ENCODE results near the gene ROR2.
A peak's percentile ranks its signal among the peaks of the same experiment; 100 is the strongest.

The ROR2 gene

DNA sequence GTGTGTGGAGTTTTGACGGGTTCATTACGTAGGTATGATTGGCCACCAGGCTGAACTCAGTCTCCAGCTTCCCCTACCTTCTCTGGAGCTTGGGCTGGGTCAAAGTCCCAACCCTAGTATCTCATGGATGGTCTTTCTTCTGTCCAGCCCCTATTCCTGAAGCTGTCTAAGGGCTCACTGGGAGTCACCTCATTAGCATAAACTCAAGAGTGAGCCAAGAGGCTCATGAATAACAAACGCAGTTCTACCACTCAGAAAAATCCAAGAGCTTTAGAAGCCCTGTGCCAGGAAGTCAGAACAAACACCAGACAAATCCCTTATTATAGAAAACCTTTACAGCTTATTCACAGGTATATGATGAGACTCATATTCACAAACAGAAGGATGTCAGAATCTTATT is 346.1 kb downstream of the ROR2 start:
- no peak for DNase-seq

- DNase-seq: no peak
Observed at GRCh38 chr9:91599564-91599963, 350.5 kb downstream of the ROR2 start.

- DNase-seq: no peak
Observed at GRCh38 chr9:91591627-91592026, 358.4 kb downstream of the ROR2 start.

GRCh38 chr9:91589101-91589553 is 360.9 kb downstream of the ROR2 start:
- no peak for DNase-seq

- DNase-seq: no peak
Observed at GRCh38 chr9:91586282-91586681, 363.7 kb downstream of the ROR2 start.

DNA sequence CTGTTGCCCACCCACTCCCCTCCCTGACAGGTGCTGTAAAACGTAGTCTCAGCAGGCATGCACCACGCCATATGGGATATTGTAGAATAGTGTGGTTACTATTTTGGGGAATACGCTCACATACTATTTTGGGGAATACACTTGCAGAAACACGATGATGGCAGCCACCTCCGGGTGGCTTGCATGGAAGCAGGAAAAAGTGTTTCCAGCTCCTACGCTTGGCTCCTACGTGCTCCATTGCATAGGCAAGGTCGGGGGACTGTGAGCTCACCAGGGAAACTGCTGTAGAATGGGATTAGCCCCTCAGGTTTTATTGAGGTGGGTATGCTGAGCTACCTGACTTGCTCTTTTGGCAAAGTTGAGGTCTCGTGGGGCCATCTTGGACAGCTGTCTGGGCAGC is 366.1 kb downstream of the ROR2 start:
- DNase-seq: no peak

DNA sequence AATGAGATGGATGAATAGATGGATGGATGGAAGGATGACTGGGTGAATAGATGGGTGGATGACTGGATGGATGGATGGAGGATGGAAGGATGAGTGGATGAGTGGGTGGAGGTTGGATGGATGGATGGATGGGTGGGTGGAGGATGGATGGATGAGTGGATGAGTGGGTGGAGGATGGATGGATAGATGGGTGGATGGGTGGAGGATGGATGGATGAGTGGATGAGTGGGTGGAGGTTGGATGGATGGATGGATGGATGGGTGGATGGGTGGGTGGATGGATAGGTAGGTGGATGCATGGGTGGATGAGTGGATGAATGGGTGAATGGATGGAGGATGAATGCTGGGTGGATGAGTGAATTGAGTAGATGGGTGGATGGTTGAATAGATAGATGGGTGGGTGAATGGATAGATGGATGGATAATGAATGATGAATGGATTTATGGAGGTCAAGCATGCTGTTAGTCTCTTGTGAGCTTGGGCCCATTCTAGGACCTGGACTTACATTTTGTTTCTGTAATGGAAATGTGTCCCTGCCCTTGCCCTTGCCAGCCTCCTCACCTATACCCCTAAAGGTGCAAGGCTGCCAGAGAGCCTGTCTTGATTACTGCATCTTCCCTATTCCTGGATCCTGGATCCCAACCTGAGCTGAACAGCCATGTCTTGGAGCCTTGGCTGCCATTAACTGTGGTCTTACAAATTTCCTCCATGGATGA is 366.7 kb downstream of the ROR2 start:
- DNase-seq: no peak

GRCh38 chr9:91582181-91582580 is 367.8 kb downstream of the ROR2 start:
- no peak for DNase-seq

DNA sequence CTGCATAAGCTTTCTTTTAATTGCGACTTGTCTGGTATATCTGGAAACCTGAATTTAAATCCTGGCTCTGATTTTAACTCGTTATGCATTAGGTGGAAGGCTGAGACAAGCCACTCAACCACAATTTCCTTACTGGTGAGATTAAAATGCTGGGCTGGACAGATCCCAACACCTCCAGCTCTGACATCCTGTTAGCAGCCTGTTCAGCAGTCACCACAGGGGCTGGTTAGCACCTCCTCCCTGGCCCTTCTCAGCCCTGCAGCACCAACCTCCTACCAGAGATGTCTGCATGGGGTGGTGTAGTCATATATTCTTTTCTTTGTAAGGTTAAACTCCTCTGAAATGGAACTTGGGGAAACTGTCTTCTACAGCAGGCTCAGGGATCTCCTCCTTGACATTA is 369.9 kb downstream of the ROR2 start:
- no peak for DNase-seq

- DNase-seq: no peak
Observed at GRCh38 chr9:91578911-91579310, 371.1 kb downstream of the ROR2 start.

- peak; percentile 25 for DNase-seq
Observed at GRCh38 chr9:91577633-91578061, 372.4 kb downstream of the ROR2 start.

GRCh38 chr9:91572811-91573210 is 377.2 kb downstream of the ROR2 start:
- DNase-seq: no peak

GRCh38 chr9:91572044-91572443 is 378.0 kb downstream of the ROR2 start:
- no peak for DNase-seq

- DNase-seq: no peak
Observed at GRCh38 chr9:91571036-91571435, 379.0 kb downstream of the ROR2 start.

DNA sequence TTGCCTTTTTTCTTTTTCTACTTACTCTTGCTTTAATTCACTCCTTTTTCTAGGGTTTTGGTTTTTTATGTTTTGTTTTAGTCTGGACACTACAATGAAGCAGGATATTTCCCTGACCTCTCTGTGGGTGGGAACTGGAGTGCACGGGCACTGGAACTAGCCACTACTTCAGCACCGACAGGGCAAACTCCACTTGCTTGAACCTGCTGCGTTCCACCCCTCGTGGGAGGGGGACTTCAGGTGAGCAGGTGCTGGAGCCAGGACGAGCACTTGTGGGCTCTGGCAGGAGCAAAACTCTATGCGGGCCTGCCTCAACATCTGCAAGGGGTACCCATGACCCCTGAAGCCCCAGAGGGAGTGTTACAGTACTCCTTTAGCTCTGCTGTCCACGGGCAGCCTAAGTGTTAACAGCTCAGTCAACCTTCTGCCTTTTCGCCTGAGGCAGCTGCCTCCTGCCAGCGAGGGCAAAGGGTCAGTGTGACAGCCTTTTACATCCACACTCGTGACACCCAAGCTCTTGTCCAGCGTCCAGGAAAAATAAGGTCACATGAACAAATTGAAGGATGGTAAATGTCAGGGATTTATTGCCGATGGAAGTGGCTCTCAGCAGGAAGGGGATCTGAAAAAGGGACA is 382.3 kb downstream of the ROR2 start:
- DNase-seq: no peak

- no peak for DNase-seq
Observed at GRCh38 chr9:91564081-91564670, 385.9 kb downstream of the ROR2 start.

DNA sequence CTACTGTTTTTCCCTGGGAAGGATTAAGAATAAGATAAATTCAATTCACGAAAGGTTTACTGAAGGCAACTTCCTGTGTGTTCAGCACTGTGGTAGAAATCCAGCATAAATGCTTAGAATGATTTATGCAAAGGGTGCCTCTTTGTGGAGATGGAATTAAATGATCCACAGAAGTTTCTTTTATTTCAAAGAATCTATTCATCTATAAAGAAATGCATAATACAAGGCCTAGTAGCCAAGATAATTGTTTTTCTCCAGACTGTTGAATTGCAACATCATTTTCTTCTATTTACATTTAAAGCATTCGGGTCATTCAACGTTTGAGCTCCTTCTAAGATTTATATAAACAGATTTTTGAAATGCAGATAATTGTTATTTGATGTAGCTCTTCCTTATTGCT is 387.6 kb downstream of the ROR2 start:
- DNase-seq: no peak

DNA sequence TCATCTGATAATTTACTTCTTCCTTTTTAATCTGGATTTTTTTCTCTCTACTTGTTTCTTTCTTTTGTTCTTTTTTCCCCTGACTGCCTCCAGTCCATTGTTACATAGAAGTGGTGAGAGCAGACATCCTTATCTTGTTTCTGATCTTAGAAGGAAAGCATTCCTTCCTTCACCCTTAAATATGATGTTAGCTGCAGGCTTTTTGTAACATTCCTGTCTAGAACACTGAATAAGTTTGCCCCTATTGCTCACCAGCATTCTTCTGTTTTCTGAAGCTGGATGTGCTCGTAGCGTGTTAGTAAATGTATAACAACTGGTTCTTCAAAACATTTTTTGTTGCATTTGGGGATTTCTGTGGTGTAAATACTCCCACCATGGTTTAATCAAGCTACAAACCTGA is 389.7 kb downstream of the ROR2 start:
- no peak for DNase-seq

DNA sequence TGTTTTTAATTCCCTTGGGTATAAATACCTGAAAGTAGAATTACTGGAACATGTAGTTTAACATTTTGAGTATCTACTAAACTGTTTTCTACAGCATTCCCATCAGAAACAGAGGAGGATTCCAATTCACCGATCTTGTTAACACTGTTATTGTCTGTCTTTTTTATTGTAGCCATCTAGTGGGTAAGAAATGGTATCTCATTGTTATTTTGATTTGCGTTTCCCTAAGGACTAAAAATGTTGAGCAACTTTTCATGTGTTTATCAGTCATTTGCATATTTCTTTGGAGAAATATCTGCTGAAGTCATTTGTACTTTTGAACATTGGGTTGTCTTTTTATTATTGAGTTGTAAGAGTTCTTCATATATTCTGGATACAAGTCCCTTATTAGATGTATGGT is 391.1 kb downstream of the ROR2 start:
- DNase-seq: no peak

DNA sequence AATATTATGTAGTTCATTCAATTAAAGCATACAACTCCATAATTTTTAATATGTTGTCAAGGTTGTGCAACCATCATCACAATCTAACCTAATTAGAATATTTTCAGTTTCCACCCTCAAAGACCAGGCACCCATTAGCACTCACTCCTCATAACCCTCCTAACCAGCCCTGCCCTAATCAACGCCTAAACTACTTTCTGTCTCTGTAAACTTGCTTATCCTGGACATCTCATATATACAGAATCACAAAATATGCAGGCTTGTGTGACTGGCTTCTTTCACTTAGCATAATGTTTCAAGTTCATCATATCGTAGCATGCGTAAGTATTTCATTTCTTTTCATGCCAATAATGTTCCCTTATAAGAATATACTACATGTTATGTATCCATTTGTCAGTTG is 391.6 kb downstream of the ROR2 start:
- DNase-seq: no peak

DNA sequence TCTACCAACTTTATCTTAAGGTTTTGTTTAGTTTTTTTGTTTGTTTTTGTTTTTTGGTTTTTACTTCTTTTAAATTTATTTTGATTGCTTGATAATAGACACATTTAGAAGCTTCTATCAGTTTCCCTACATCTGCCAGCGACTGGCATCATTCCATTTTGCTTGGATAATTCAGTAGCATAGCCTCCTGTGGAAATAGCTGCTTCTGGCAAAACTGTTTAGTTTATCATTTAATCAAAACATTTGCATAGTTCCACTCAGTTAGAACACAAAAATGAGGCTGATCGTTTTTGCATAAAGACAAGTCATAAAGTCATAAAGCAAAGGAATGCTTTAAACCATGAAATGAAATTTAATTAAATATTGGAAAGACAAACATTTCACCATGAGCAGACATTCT is 392.7 kb downstream of the ROR2 start:
- DNase-seq: no peak

DNA sequence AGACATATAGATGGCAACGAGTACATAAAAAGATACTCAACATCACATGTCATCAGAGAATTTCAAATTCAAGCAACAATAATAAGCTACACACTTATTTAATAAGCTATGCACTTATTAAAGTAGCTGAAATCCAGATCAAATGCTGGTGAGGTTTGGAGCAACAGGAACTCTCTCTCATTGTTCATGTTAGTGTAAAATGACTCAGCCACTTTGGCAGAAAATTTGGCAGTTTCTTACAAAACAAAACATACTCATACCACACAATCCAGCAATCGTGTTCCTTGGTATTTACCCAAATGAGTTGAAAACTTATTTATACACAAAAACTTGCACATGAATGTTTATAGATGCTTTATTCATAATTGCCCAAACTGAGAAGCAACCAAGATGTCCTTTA is 394.9 kb downstream of the ROR2 start:
- DNase-seq: no peak

DNA sequence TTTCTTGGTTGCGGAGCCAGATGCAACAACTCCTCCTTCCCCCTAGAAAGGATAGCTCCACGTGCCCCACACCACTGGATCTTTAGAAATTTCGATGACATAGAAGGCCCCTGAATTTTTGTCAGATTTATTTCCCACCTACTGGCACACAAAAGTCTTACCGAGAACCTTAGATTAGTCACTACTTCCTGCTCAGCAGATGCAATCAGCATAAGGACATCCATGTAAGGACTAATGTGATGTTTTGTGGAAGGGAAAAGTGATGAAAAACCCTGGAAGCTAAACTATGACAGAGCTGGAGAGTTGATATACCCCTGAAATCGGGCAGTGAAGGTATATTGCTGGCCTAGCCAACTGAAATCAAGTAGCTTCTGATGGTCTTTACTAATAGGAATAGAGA is 400.9 kb downstream of the ROR2 start:
- DNase-seq: no peak

DNA sequence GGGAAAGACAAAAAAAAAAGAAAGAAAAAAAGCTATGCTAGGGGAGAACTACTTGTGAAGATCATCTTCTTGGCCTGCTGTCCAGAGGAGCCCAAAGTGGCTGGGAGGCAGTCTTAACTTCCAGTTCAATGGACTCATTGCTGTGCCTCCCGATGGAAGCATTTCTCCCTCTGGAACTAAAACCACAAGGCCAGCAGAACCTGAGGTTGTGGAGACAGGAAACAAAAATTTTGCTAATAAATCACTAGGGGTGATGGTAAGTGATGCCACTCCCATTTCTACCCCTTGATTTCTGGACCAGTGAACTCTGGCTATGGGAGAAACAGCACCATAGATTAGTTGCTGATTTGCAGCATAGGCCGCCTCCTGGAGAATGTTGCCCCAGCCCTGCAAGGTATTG is 402.9 kb downstream of the ROR2 start:
- DNase-seq: no peak

GRCh38 chr9:91546574-91546973 is 403.5 kb downstream of the ROR2 start:
- no peak for DNase-seq

Data from NCI-H1694 treated with DMSO at 0.1 percent for 48 hours (cell line).